ENCODE measurements around the gene DNAJB2. TPM values are rescaled to one million over a fixed set of nuclear protein-coding genes. Genes with fewer than 3 reads are reported as not detected.

Gene DNAJB2
- total RNA-seq, 4 donors from 2014 or later = 125 to 152 (median 140) TPM

DNA sequence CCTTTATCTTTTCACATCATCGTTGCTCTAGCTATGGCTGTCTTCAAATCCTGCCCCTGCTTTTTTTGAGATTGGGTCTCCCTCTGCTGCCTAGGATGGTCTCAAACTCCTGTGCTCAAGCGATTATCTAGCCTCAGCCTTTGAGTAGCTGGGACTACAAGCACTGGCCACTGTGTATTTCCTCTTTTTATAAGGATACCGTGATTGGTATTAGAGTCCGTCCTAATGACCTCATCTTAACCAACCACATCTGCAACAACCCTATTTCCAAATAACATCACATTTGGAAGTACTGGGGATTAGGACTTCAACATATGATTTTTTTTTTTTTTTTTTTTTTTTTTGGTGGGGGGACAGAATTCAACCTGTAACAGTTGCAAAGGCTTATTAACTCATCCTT, 44.3 kb downstream of the DNAJB2 start:
- H3K4me3 ChIP-seq (ENCODE audit: low read depth, poor library complexity, severe bottlenecking) = no peak overlapping the region
- intact Hi-C loops (cut with DNase I; ENCODE audit: low total_unique reads) = loop anchor here (1.0 to 10.0 kb wide), 3 partner anchors 13 to 471 kb away; partner anchors contain the start of gene IHH
- no peak for DNase-seq (ENCODE audit: low spot score in 2 of 2)
- 54 to 73% methylated on average over 4 of the region's 4 CpGs for WGBS, 2 donors
- TF ChIP-seq, protein P1, sequence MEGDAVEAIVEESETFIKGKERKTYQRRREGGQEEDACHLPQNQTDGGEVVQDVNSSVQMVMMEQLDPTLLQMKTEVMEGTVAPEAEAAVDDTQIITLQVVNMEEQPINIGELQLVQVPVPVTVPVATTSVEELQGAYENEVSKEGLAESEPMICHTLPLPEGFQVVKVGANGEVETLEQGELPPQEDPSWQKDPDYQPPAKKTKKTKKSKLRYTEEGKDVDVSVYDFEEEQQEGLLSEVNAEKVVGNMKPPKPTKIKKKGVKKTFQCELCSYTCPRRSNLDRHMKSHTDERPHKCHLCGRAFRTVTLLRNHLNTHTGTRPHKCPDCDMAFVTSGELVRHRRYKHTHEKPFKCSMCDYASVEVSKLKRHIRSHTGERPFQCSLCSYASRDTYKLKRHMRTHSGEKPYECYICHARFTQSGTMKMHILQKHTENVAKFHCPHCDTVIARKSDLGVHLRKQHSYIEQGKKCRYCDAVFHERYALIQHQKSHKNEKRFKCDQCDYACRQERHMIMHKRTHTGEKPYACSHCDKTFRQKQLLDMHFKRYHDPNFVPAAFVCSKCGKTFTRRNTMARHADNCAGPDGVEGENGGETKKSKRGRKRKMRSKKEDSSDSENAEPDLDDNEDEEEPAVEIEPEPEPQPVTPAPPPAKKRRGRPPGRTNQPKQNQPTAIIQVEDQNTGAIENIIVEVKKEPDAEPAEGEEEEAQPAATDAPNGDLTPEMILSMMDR (IDR thresholded peaks at IDR 0.05) = no peak
- no peak for TF ChIP-seq POLR2A (IDR thresholded peaks at IDR 0.05)

DNA sequence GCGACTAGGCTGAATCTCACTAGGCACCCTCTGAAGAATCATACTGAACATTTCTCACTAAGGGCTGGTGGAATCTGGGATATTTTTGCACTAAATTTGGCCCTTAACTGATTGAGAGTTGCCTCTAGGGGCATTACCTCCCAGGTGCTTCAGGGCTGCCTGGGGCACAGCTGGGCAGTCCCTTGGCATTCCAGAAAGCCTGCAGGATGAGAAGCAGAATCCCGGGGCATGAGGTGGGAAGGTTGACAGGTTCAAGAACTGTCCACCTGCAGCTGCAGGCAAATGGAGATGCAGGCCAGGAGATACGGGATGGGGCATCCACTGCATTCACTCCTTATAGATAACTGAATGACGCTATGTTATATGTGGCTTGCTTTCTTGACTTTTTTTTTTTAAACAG, 46.0 kb downstream of the DNAJB2 start:
- TF ChIP-seq POLR2A (IDR thresholded peaks at IDR 0.05) = no peak
- TF ChIP-seq, protein P1 (IDR thresholded peaks at IDR 0.05) = no peak
- WGBS, 2 donors = 73 to 74% methylated on average over 4 of the region's 4 CpGs
- H3K4me3 ChIP-seq (ENCODE audit: low read depth, poor library complexity, severe bottlenecking) = no peak overlapping the region
- DNase-seq (ENCODE audit: low spot score in 2 of 2) = no peak
- intact Hi-C loops (cut with DNase I; ENCODE audit: low total_unique reads) = loop anchor here (10.0 kb wide), 2 partner anchors 260 to 470 kb away; partner anchors contain the start of gene IHH

DNA sequence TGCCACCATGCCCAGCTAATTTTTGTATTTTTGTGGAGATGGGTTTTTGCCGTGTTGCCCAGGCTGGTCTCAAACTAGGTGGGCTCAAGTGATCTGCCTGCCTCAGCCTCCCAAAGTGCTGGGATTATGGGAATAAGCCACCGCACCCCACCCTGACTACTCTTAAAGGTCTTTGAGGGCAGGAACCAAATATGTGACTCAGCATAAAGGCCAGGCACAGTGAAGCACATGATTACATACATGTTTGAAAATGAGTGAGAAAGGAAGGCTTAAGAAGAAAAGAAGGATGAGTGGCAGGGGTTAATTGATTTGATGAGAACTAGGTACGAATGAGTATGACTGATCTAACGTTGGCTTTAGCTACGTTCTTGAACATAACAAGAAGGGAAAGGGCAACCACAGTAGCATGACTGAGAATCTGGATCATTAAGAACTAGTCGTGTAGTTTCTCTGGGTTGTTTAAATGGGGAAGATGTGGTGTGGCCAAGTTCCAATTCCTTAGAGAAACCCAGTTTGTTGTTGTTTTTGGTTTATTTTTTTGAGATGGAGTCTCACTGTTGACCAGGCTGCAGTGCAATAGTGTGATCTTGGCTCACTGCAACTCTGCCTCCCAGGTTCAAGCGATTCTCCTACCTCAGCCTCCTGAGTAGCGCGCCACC, 46.6 kb downstream of the DNAJB2 start:
- intact Hi-C loops (cut with DNase I; ENCODE audit: low total_unique reads) = loop anchor here (10.0 kb wide), 2 partner anchors 261 to 469 kb away; partner anchors contain the start of gene IHH
- no peak for DNase-seq (ENCODE audit: low spot score in 2 of 2)
- WGBS, 2 donors = 70 to 73% methylated on average over 9 of the region's 9 CpGs
- TF ChIP-seq, protein P1 (IDR thresholded peaks at IDR 0.05) = no peak
- no peak for TF ChIP-seq POLR2A (IDR thresholded peaks at IDR 0.05)
- H3K4me3 ChIP-seq (ENCODE audit: low read depth, poor library complexity, severe bottlenecking) = no peak overlapping the region

DNA sequence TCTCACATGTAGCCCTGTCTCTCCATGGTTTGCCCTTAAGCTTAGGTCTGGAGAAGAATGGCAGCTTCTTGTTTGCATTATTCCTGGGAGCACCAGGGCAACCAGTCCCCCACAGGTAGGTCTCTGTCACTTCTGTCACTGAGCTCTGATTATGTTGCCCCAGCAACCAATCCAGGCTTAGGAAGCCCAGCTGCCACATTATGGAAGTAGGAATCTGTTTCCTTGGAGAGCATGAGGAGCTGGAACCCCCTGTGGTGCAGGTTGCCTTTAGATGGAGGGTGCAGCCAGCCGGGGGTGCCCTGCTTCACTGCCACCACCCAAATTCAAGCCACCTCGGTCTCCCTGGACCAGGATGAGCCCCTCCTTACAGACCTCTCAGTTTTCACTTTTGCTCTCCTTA, 48.6 kb downstream of the DNAJB2 start:
- 46 to 52% methylated on average over 2 of the region's 2 CpGs for WGBS, 2 donors
- no peak for DNase-seq (ENCODE audit: low spot score in 2 of 2)
- TF ChIP-seq, protein P1 (IDR thresholded peaks at IDR 0.05) = no peak
- no peak for TF ChIP-seq POLR2A (IDR thresholded peaks at IDR 0.05)
- no peak overlapping the region for H3K4me3 ChIP-seq (ENCODE audit: low read depth, poor library complexity, severe bottlenecking)
- intact Hi-C loops (cut with DNase I; ENCODE audit: low total_unique reads) = loop anchor here (10.0 kb wide), 2 partner anchors 263 to 467 kb away; partner anchors contain the start of gene IHH

DNA sequence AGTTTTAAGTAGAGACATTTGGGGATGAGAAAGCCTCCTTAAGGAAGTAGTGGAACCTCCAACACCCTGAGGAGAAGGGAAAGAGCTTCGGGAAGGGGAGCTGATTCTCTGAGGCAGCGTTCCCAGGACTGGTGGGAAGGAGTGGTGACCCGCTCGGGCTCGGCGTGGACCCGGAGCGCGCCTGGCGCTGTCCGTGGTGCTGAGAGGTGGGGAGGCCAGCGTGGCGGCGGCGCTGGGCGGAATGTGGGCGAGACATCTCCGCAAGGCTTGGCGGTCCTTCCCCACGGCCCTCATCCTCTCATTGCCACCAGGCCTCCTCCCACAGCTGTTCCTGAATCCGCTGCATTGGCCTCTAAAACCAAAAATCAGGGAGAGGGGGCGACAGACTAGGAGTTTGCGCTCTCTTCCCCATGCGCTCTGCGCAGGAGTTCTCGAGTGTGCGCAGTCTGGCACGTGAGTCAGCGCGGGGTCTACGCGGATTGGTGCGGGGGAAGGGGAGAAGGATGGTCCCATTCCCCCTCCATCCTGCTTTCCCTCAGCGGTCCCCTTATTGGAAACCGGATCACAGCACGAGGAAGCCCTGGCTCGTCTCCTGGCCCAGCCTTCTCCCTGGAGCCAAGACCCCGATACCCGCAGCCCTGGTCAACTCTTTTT, 52.5 kb downstream of the DNAJB2 start:
- DNase-seq (ENCODE audit: low spot score in 2 of 2) = no peak
- no peak overlapping the region for H3K4me3 ChIP-seq (ENCODE audit: low read depth, poor library complexity, severe bottlenecking)
- intact Hi-C loops (cut with DNase I; ENCODE audit: low total_unique reads) = no loop called here
- 8 to 15% methylated on average over 36 to 39 of the region's 39 CpGs for WGBS, 2 donors
- TF ChIP-seq POLR2A (IDR thresholded peaks at IDR 0.05) = no peak
- TF ChIP-seq, protein P1 (IDR thresholded peaks at IDR 0.05) = no peak

Measured in lower leg skin (tissue), 4 donors.